K562 (cell line): ENCODE data around the gene CIAO3. TPM values are rescaled to one million over a fixed set of nuclear protein-coding genes. Genes with fewer than 3 reads are reported as not detected.
A peak's percentile ranks its signal among the peaks of the same experiment; 100 is the strongest.

Experiments used
- BRCA1 ChIP-seq, 2 experiments: fragments of 450-650 bp in 1 of 2; sonication (generic) in 1 of 2; formaldehyde crosslinking in 1 of 2; IDR thresholded peaks; 2 replicates each; pipeline versions ENCODE4 v1.5.0 to v1.6.1; 2017 to 2020; ENCODE audit warnings: mild to moderate bottlenecking in 1 of 2, missing genetic modification reagents in 1 of 2
- CBX3 ChIP-seq, 2 experiments: IDR thresholded peaks; 1 replicate in 1 of 2; 2 replicates in 1 of 2; pipeline ENCODE4 v1.6.1; 2012; ENCODE audit warnings: inconsistent platforms in 2 of 2, low read length in 2 of 2, borderline replicate concordance in 1 of 2, control low read depth in 1 of 2
- CCNT2 ChIP-seq: IDR thresholded peaks from 2 replicates; pipeline ENCODE4 v1.6.1; 2011; ENCODE audit warnings: borderline replicate concordance, low read depth, mild to moderate bottlenecking, moderate library complexity, mixed read lengths, low read length; ENCODE audit not compliant: insufficient read length; ENCODE audit errors: extremely low read depth
- DMBX1 ChIP-seq: fragments of 250-450 bp; sonication (Bioruptor Pico); IDR thresholded peaks from 2 replicates; pipeline ENCODE4 v1.8.0; 2022; ENCODE audit warnings: inconsistent platforms, mild to moderate bottlenecking, moderate library complexity, borderline replicate concordance
- FOXJ2 ChIP-seq: fragments of 200-800 bp; sonication (Bioruptor generic); IDR thresholded peaks from 2 replicates; pipeline ENCODE4 v1.6.1; 2016; ENCODE audit warnings: missing genetic modification characterization, missing compliant biosample characterization
- HNRNPL ChIP-seq: fragments of 200-400 bp; formaldehyde crosslinking; IDR thresholded peaks from 2 replicates; pipeline ENCODE4 v1.6.1; 2017; ENCODE audit warnings: low read depth, mild to moderate bottlenecking, low read length
- MYC ChIP-seq, 2 experiments: fragments of 250-450 bp in 1 of 2; sonication (Bioruptor Pico) in 1 of 2; IDR thresholded peaks; 2 replicates each; pipeline versions ENCODE4 v1.5.1 to v1.6.1; 2012 to 2021; ENCODE audit warnings: low read depth in 2 of 2, borderline replicate concordance in 1 of 2, improper control_type of control experiment in 1 of 2, low read length in 1 of 2, mild to moderate bottlenecking in 1 of 2, moderate library complexity in 1 of 2
- MYNN ChIP-seq, 2 experiments: sonication (generic); formaldehyde crosslinking in 1 of 2; IDR thresholded peaks; 2 replicates each; pipeline versions ENCODE4 v1.5.0 to v1.6.1; 2016 to 2020; ENCODE audit warnings: antibody characterized with exemption in 1 of 2, missing genetic modification reagents in 1 of 2
- NFIX ChIP-seq: fragments of 250-450 bp; sonication (Bioruptor Pico); IDR thresholded peaks from 2 replicates; pipeline ENCODE4 v1.4.0; 2020; ENCODE audit warnings: low read depth, mild to moderate bottlenecking, moderate library complexity
- POLR2A ChIP-seq: fragments of 450-650 bp; conservative IDR thresholded peaks from 2 replicates; pipeline ENCODE4 v1.6.1; 2016
- SAFB ChIP-seq: fragments of 200-400 bp; formaldehyde crosslinking; IDR thresholded peaks from 2 replicates; pipeline ENCODE4 v1.6.1; 2017; ENCODE audit warnings: low read depth, low read length, borderline replicate concordance
- SAP30 ChIP-seq: fragments of 200-600 bp; sonication (generic); IDR thresholded peaks from 2 replicates; pipeline ENCODE4 v1.6.1; 2012; ENCODE audit warnings: borderline replicate concordance, low read depth, mild to moderate bottlenecking, moderate library complexity, low read length, control low read depth, inconsistent platforms; ENCODE audit not compliant: insufficient read depth, poor library complexity, severe bottlenecking
- SIN3A ChIP-seq, 2 experiments: fragments of 150-350 bp in 1 of 2; IDR thresholded peaks; 2 replicates each; pipeline ENCODE4 v1.6.1; 2011 to 2016; ENCODE audit warnings: borderline replicate concordance in 2 of 2, low read depth in 2 of 2, low read length in 2 of 2, mild to moderate bottlenecking in 2 of 2, moderate library complexity in 2 of 2; ENCODE audit not compliant: control insufficient read depth in 1 of 2
- TEAD1 ChIP-seq, 2 experiments: fragments of 450-650 bp in 1 of 2; sonication (generic) in 1 of 2; formaldehyde crosslinking; IDR thresholded peaks; 2 replicates each; pipeline versions ENCODE4 v1.4.0 to v1.8.0; 2020 to 2022; ENCODE audit warnings: mild to moderate bottlenecking in 2 of 2, missing genetic modification reagents in 1 of 2
- THAP12 ChIP-seq: fragments of 250-450 bp; sonication (Bioruptor Pico); IDR thresholded peaks from 2 replicates; pipeline ENCODE4 v1.9.0; 2021; ENCODE audit warnings: mild to moderate bottlenecking, inconsistent platforms
- ZBTB9 ChIP-seq: fragments of 450-650 bp; formaldehyde crosslinking; IDR thresholded peaks from 2 replicates; pipeline ENCODE4 v1.4.0; 2020; ENCODE audit warnings: mild to moderate bottlenecking, moderate library complexity
- ZNF395 ChIP-seq: fragments of 200-800 bp; sonication (Bioruptor generic); IDR thresholded peaks from 2 replicates; pipeline ENCODE4 v1.6.1; 2017; ENCODE audit warnings: missing genetic modification characterization, missing compliant biosample characterization
- polyA plus RNA-seq, 8 experiments: library from polyadenylated mRNA; depleted of rRNA in 4 of 8; stranded (reverse) in 5 of 8; unstranded in 3 of 8; fragments of >200 nt; fragmentation: Nextera tagmentation in 2 of 8; fragmentation: Illumina TruSeq in 1 of 8; extraction: Ambion mirVana in 2 of 8; extraction: Trizol in 1 of 8; gene quantifications; 2 replicates each; pipeline versions ENCODE4 v1.2.1 to v1.2.3, GENCODE V29; 2011 to 2014; ENCODE audit warnings: inconsistent platforms in 1 of 8, missing spikeins in 1 of 8
- total RNA-seq, 7 experiments: library from RNA; depleted of rRNA in 6 of 7; stranded (reverse); fragments of >200 nt in 6 of 7; fragmentation: Illumina TruSeq in 2 of 7; extraction: Trizol in 2 of 7; gene quantifications; 2 replicates each; pipeline versions ENCODE4 v1.2.1 to v1.2.3, GENCODE V29; 2011 to 2021; ENCODE audit warnings: low replicate concordance in 1 of 7
- TF ChIP-seq, protein P1 (sequence below): fragments of 450-650 bp; IDR thresholded peaks from 2 replicates; pipeline ENCODE4 v1.6.1; 2017; ENCODE audit warnings: mild to moderate bottlenecking, moderate library complexity

CIAO3 gene
- total and polyA plus RNA-seq, 9 of the 15 experiments (the other 6 are each of a cell fraction or from before 2014, with no cell fraction given), result 2.2 to 35.6 (median 18.7) TPM

DNA sequence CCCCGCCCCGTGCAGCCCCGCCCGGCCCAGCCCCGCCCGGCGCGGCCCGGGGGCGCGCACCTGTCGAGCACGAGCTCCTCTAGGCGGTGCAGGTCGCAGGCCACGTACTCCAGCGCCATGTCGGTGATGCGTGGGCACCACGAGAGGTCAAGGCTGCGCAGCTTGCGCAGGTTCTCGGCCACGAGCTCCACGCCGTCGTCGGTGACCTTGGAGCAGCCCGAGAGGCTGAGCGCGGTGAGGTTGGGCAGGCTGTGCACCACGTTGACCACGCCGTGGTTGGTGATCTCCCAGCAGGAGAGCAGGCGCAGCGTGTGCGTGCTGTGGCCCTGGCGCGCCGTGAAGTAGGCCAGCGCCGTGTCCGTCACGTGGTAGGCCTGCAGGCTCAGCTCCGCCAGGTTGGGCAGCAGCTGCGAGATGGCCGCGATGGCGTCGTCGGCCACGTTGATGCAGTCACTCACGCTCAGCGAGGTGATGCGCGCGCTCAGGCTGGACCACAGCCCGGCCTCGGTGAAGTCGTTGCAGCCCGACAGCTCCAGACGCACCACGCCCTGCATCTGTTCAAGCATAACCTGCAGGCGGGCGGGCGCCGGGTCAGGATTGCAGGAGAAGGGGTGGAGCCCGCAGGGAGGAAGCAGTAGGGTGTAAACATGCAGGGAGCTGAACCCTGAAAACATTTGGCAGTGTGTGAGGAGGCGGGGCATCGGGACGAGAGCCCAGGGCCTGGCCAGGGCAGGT, 45.3 kb downstream of the CIAO3 start (continued):
- TF ChIP-seq ZBTB9 (peak; percentile 78), HNRNPL (peak; percentile 87; the same call in 1 of the 2 replicates), DMBX1 (CRISPR knock-in tag) (no peak), CCNT2 (peak; percentile 12), MYC (IDR thresholded peaks at IDR 0.05; ENCODE audit: low read depth, low read length) (peak; percentile 63), MYC (CRISPR knock-in tag; IDR thresholded peaks at IDR 0.05; ENCODE audit: borderline replicate concordance, low read depth) (0 out of 2 replicates have a peak, but pooled peaks have one; percentile 56), ZNF395 (CRISPR knock-in tag) (peak; percentile 60; the same call in 1 of the 2 replicates), FOXJ2 (tag) (0 out of 2 replicates have a peak, but pooled peaks have one; percentile 20), CBX3 (IDR thresholded peaks at IDR 0.05; ENCODE audit: borderline replicate concordance in 1 of 2, low read length in 2 of 2) (peak in 1 of 2 experiments; percentile 78; a peak in 1 of 3 replicates), THAP12 (CRISPR knock-in tag) (peak; percentile 73), BRCA1 (IDR thresholded peaks at IDR 0.05) (no peak), BRCA1 (CRISPR knock-in tag; IDR thresholded peaks at IDR 0.05) (peak; percentile 26; the same call in 1 of the 2 replicates), POLR2A (0 out of 2 replicates have a peak, but pooled peaks have one; percentile 36), NFIX (no peak), SAP30 (peak; percentile 27), MYNN (IDR thresholded peaks at IDR 0.05) (no peak), MYNN (CRISPR knock-in tag; IDR thresholded peaks at IDR 0.05) (no peak), SAFB (peak; percentile 51), SIN3A (IDR thresholded peaks at IDR 0.05; ENCODE audit: borderline replicate concordance in 2 of 2, control insufficient read depth in 1 of 2, low read depth in 2 of 2, low read length in 2 of 2) (no peak), TEAD1 (CRISPR knock-in tag; IDR thresholded peaks at IDR 0.05) (peak in 1 of 2 experiments; percentile 91; a peak in 2 of 4 replicates)
- TF ChIP-seq, protein P1, sequence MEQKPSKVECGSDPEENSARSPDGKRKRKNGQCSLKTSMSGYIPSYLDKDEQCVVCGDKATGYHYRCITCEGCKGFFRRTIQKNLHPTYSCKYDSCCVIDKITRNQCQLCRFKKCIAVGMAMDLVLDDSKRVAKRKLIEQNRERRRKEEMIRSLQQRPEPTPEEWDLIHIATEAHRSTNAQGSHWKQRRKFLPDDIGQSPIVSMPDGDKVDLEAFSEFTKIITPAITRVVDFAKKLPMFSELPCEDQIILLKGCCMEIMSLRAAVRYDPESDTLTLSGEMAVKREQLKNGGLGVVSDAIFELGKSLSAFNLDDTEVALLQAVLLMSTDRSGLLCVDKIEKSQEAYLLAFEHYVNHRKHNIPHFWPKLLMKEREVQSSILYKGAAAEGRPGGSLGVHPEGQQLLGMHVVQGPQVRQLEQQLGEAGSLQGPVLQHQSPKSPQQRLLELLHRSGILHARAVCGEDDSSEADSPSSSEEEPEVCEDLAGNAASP, result no peak
